SH-SY5Y (cell line): Measurements from ENCODE around the gene NODAL.

Experiments
- GATA2 ChIP-seq: IDR thresholded peaks from 2 replicates; pipeline ENCODE4 v1.6.1; 2011; ENCODE audit warnings: mild to moderate bottlenecking, low read depth, low read length
- GATA3 ChIP-seq: IDR thresholded peaks from 2 replicates; pipeline ENCODE4 v1.6.1; 2011; ENCODE audit warnings: low read depth, mild to moderate bottlenecking, low read length, moderate library complexity

- TF ChIP-seq GATA2: no peak
- no peak for TF ChIP-seq GATA3
Measured at GRCh38 chr10:70424320-70424719, 17.2 kb downstream of the NODAL start.
